HepG2 (cell line): Measurements from ENCODE around the gene CORO1C. TPM values are rescaled to one million over a fixed set of nuclear protein-coding genes. Genes with fewer than 3 reads are reported as not detected.
A peak's percentile ranks its signal among the peaks of the same experiment; 100 is the strongest.

Experiments used
- CREB1 ChIP-seq, 2 experiments: fragments of 450-650 bp in 1 of 2; IDR thresholded peaks; 2 replicates each; pipeline ENCODE4 v1.6.1; 2016 to 2017; ENCODE audit warnings: control low read depth in 1 of 2, mild to moderate bottlenecking in 1 of 2, missing compliant biosample characterization in 1 of 2, missing genetic modification characterization in 1 of 2
- GATAD1 ChIP-seq: IDR thresholded peaks from 2 replicates; pipeline ENCODE4 v1.6.1; 2016; ENCODE audit warnings: missing genetic modification reagents, missing compliant biosample characterization
- MAFK ChIP-seq, 2 experiments: IDR thresholded peaks in 1 of 2; conservative IDR thresholded peaks in 1 of 2; 2 replicates each; pipeline ENCODE4 v1.6.1; 2011; ENCODE audit warnings: improper control_type of control experiment in 2 of 2, low read length in 2 of 2
- PAXIP1 ChIP-seq: sonication (generic); formaldehyde crosslinking; conservative IDR thresholded peaks from 2 replicates; pipeline ENCODE4 v1.4.0; 2020; ENCODE audit warnings: mild to moderate bottlenecking, missing genetic modification reagents, moderate library complexity
- PHF21A ChIP-seq: sonication (generic); formaldehyde crosslinking; IDR thresholded peaks from 2 replicates; pipeline ENCODE4 v1.5.0; 2020; ENCODE audit warnings: mild to moderate bottlenecking, missing genetic modification reagents
- RARA ChIP-seq: IDR thresholded peaks from 2 replicates; pipeline ENCODE4 v1.6.1; 2016; ENCODE audit warnings: missing genetic modification reagents, missing compliant biosample characterization
- RBM22 ChIP-seq: fragments of 200-400 bp; formaldehyde crosslinking; optimal IDR thresholded peaks from 2 replicates; pipeline ENCODE3; 2017; ENCODE audit warnings: mild to moderate bottlenecking, low read length, moderate library complexity
- SSRP1 ChIP-seq: IDR thresholded peaks from 2 replicates; pipeline ENCODE4 v1.6.1; 2016; ENCODE audit warnings: control low read depth
- TFE3 ChIP-seq: IDR thresholded peaks from 2 replicates; pipeline ENCODE4 v1.6.1; 2016
- ZNF124 ChIP-seq: sonication (generic); formaldehyde crosslinking; IDR thresholded peaks from 2 replicates; pipeline ENCODE4 v1.4.0; 2020; ENCODE audit warnings: missing genetic modification reagents
- ZNF570 ChIP-seq: sonication (generic); formaldehyde crosslinking; IDR thresholded peaks from 2 replicates; pipeline ENCODE4 v1.4.0; 2020; ENCODE audit warnings: mild to moderate bottlenecking, missing genetic modification reagents, borderline replicate concordance
- ZNF597 ChIP-seq: sonication (generic); formaldehyde crosslinking; IDR thresholded peaks from 2 replicates; pipeline ENCODE4 v1.5.0; 2020; ENCODE audit warnings: missing genetic modification reagents
- ZNF687 ChIP-seq: sonication (generic); formaldehyde crosslinking; IDR thresholded peaks from 2 replicates; pipeline ENCODE4 v1.5.1; 2020; ENCODE audit warnings: mild to moderate bottlenecking, missing genetic modification reagents, moderate library complexity
- ZNF710 ChIP-seq: sonication (generic); formaldehyde crosslinking; IDR thresholded peaks from 2 replicates; pipeline ENCODE4 v1.5.0; 2020; ENCODE audit warnings: mild to moderate bottlenecking, missing genetic modification reagents, borderline replicate concordance
- ZNF724P ChIP-seq: sonication (generic); formaldehyde crosslinking; IDR thresholded peaks from 2 replicates; pipeline ENCODE4 v1.8.0; 2022; ENCODE audit warnings: missing genetic modification reagents, borderline replicate concordance
- polyA plus RNA-seq, 8 experiments: library from polyadenylated mRNA; depleted of rRNA in 3 of 8; stranded (reverse) in 7 of 8; unstranded in 1 of 8; fragments of >200 nt; fragmentation: Illumina TruSeq in 4 of 8; extraction: Trizol in 4 of 8; gene quantifications; 2 replicates each; pipeline versions ENCODE4 v1.2.1 to v1.2.3, GENCODE V29; 2011 to 2016; ENCODE audit warnings: low read depth in 4 of 8, missing spikeins in 1 of 8, mixed read lengths in 1 of 8; ENCODE audit not compliant: insufficient read depth in 1 of 8
- total RNA-seq, 5 experiments: library from RNA; depleted of rRNA; stranded (reverse); fragments of >200 nt; fragmentation: Illumina TruSeq; extraction: Trizol; gene quantifications; 2 replicates each; pipeline ENCODE4 v1.2.3, GENCODE V29; 2016; ENCODE audit warnings: low read depth in 1 of 5

Gene CORO1C
- total and polyA plus RNA-seq, 2 of the 13 experiments (the other 11 are each of a cell fraction or from before 2014, with no cell fraction given), result 73.7 to 131 TPM

- TF ChIP-seq ZNF687 (CRISPR knock-in tag) (peak; percentile 97), TFE3 (CRISPR knock-in tag) (peak; percentile 31; the same call in 1 of the 2 replicates), ZNF124 (CRISPR knock-in tag) (0 out of 2 replicates have a peak, but pooled peaks have one; percentile 71), PAXIP1 (peak; percentile 68), RARA (CRISPR knock-in tag) (peak; percentile 3; the same call in 1 of the 2 replicates), GATAD1 (peak; percentile 47), ZNF570 (CRISPR knock-in tag) (no peak), RBM22 (peak; percentile 79), CREB1 (IDR thresholded peaks at IDR 0.05) (peak; percentile 79), CREB1 (CRISPR knock-in tag; IDR thresholded peaks at IDR 0.05) (peak; percentile 50; the same call in 1 of the 2 replicates), MAFK (conservative IDR thresholded peaks at IDR 0.05 in 1 of 2, IDR thresholded peaks at IDR 0.05 in 1 of 2; ENCODE audit: low read length in 2 of 2) (peak; percentile 14 to 37; a peak in 1 of 4 replicates), PHF21A (peak; percentile 86), ZNF724P (CRISPR knock-in tag) (no peak), ZNF710 (CRISPR knock-in tag) (0 out of 2 replicates have a peak, but pooled peaks have one; percentile 25), ZNF597 (no peak), SSRP1 (CRISPR knock-in tag) (peak; percentile 63; the same call in 1 of the 2 replicates)
Observed at GRCh38 chr12:108691175-108691997, 39.9 kb downstream of the CORO1C start (continued).
